ENCODE data around the gene STARD9. TPM values are rescaled to one million over a fixed set of nuclear protein-coding genes. Genes with fewer than 3 reads are reported as not detected.

Gene STARD9
- total and polyA plus RNA-seq, 10 of the 15 experiments (the other 5 are each of a cell fraction or from before 2014, with no cell fraction given), result 0.58 to 11.5 (median 6.1) TPM

DNA sequence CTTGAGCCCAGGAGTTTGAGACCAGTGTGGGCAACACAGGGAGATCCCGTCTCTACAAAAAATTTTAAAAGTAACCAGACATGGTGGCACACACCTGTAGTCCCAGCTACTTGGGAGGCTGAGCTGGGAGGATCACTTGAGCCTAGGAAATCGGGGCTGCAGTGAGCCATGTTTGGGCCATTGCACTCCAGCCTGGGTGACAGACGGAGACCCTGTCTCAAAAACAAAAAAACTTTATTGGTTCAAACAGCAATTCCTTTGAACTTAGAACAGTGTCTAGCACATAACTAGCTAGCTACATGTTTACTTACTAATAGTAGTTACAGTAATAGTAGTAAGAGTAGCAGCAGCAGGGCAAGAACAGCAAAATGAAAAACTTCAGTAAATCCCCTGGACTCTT lies 16.7 kb upstream of the STARD9 start:
- SMC1A ChIA-PET (ENCODE audit: uncharacterized antibody, unreplicated experiment), result interaction anchor here (3.9 kb wide), 1 partner anchor 12 kb away, joined by 16 read pairs; no protein-coding TSS in a partner anchor
- Histone ChIP-seq H3K4me2 (ENCODE audit: control insufficient read depth, insufficient read depth) (no peak overlapping the region), H3K9me3 (replicated peaks; ENCODE audit: control insufficient read depth, insufficient read depth, low read length) (no peaks in the 10 kb centered on the region), H2AFZ (ENCODE audit: control insufficient read depth, low read depth, low read length) (no peak overlapping the region), H3K27me3 (replicated peaks in 1 of 2; ENCODE audit: control insufficient read depth in 2 of 2, insufficient read depth in 2 of 2, low read length in 1 of 2) (no peaks in the 10 kb centered on the region), H3K27ac (ENCODE audit: control insufficient read depth, insufficient read depth) (no peak overlapping the region), H4K20me1 (ENCODE audit: control insufficient read depth, insufficient read depth) (no peaks in the 10 kb centered on the region), H3K4me3 (no peak overlapping the region), H3K9ac (ENCODE audit: control insufficient read depth, insufficient read depth, low read length) (no peak overlapping the region), H3K36me3 (ENCODE audit: control insufficient read depth in 2 of 2, insufficient read depth in 2 of 2, low read length in 1 of 2) (peaks cover 2 to 10% of the 10 kb centered on the region in 2 experiments; a peak in 3 of 4 replicates), H3K79me2 (ENCODE audit: control insufficient read depth, insufficient read depth, low read length) (peaks cover 16% of the 10 kb centered on the region), H3K4me1 (ENCODE audit: control insufficient read depth, insufficient read depth, low read length) (no peaks in the 10 kb centered on the region)
- DNase-seq (ENCODE audit: low read depth, low spot score) (no peak), FAIRE-seq (no peak), ATAC-seq (no peak)
- RAD21 ChIA-PET (ENCODE audit: unreplicated experiment), result no interaction called here
- TF ChIP-seq, protein P1, sequence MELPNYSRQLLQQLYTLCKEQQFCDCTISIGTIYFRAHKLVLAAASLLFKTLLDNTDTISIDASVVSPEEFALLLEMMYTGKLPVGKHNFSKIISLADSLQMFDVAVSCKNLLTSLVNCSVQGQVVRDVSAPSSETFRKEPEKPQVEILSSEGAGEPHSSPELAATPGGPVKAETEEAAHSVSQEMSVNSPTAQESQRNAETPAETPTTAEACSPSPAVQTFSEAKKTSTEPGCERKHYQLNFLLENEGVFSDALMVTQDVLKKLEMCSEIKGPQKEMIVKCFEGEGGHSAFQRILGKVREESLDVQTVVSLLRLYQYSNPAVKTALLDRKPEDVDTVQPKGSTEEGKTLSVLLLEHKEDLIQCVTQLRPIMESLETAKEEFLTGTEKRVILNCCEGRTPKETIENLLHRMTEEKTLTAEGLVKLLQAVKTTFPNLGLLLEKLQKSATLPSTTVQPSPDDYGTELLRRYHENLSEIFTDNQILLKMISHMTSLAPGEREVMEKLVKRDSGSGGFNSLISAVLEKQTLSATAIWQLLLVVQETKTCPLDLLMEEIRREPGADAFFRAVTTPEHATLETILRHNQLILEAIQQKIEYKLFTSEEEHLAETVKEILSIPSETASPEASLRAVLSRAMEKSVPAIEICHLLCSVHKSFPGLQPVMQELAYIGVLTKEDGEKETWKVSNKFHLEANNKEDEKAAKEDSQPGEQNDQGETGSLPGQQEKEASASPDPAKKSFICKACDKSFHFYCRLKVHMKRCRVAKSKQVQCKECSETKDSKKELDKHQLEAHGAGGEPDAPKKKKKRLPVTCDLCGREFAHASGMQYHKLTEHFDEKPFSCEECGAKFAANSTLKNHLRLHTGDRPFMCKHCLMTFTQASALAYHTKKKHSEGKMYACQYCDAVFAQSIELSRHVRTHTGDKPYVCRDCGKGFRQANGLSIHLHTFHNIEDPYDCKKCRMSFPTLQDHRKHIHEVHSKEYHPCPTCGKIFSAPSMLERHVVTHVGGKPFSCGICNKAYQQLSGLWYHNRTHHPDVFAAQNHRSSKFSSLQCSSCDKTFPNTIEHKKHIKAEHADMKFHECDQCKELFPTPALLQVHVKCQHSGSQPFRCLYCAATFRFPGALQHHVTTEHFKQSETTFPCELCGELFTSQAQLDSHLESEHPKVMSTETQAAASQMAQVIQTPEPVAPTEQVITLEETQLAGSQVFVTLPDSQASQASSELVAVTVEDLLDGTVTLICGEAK (IDR thresholded peaks at IDR 0.05; ENCODE audit: borderline replicate concordance), result peak; percentile 34; the same call in 1 of the 2 replicates
- TF ChIP-seq GABPA (IDR thresholded peaks at IDR 0.05; ENCODE audit: low read depth), result no peak
- in situ Hi-C loops (cut with MboI), result no loop called here
- no TSS peak for BruUV-seq (replicated peaks)
- CTCF ChIA-PET, result interaction anchor here (1.3 kb wide), 1 partner anchor 12 kb away, joined by 4 read pairs; no protein-coding TSS in a partner anchor
- 100% methylated on average over 3 of the region's 3 CpGs for WGBS (ENCODE audit: insufficient coverage, insufficient replicate concordance, low lambda C conversion rate, missing lambda C conversion rate)
- intact Hi-C loops (cut with micrococcal nuclease; ENCODE audit: unreplicated experiment), result no loop called here
- POLR2A ChIA-PET, result interaction anchor here (0.5 kb wide), 1 partner anchor 36 kb away, joined by 4 read pairs; no protein-coding TSS in a partner anchor

All from GM12878 (cell line).